ENCODE data around the gene LGR5. TPM values are rescaled to one million over a fixed set of nuclear protein-coding genes. Genes with fewer than 3 reads are reported as not detected.

LGR5 gene
- total RNA-seq, 1 experiment from 2014 or later: 0.04 TPM

GRCh38 chr12:71626098-71626497 lies 186.5 kb downstream of the LGR5 start:
- ATAC-seq (no peak), DNase-seq (no peak)
- H3K4me1 ChIP-seq (ENCODE audit: insufficient read depth, low read length): peaks cover 27% of the 10 kb centered on the region
- H3K79me2 ChIP-seq (ENCODE audit: low read length): peaks cover 8% of the 10 kb centered on the region; the same call in 1 of the 2 replicates
- ChIA-PET CTCF (no interaction called here), POLR2A (ENCODE audit: unreplicated experiment) (no interaction called here)
- peak overlapping the region; percentile 49 for H3K9ac ChIP-seq (ENCODE audit: low read length)
- H3K36me3 ChIP-seq (ENCODE audit: low read depth, low read length): peaks cover 73% of the 10 kb centered on the region
- H3K27ac ChIP-seq (ENCODE audit: low read length): peak overlapping the region; percentile 86
- H2AFZ ChIP-seq (ENCODE audit: low read length): no peak overlapping the region
- no TSS peak for BruUV-seq (replicated peaks)
- TF ChIP-seq, protein P1, sequence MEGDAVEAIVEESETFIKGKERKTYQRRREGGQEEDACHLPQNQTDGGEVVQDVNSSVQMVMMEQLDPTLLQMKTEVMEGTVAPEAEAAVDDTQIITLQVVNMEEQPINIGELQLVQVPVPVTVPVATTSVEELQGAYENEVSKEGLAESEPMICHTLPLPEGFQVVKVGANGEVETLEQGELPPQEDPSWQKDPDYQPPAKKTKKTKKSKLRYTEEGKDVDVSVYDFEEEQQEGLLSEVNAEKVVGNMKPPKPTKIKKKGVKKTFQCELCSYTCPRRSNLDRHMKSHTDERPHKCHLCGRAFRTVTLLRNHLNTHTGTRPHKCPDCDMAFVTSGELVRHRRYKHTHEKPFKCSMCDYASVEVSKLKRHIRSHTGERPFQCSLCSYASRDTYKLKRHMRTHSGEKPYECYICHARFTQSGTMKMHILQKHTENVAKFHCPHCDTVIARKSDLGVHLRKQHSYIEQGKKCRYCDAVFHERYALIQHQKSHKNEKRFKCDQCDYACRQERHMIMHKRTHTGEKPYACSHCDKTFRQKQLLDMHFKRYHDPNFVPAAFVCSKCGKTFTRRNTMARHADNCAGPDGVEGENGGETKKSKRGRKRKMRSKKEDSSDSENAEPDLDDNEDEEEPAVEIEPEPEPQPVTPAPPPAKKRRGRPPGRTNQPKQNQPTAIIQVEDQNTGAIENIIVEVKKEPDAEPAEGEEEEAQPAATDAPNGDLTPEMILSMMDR (conservative IDR thresholded peaks at IDR 0.05; ENCODE audit: low read depth, low read length): no peak
- no peak for TF ChIP-seq EZH2 (IDR thresholded peaks at IDR 0.05; ENCODE audit: low read length, unreplicated experiment)
- no peak for TF ChIP-seq EZH2phosphoT487 (IDR thresholded peaks at IDR 0.05; ENCODE audit: borderline replicate concordance, low read length)
- no peaks in the 10 kb centered on the region for H3K9me2 ChIP-seq (replicated peaks; ENCODE audit: low read length)
- H3K4me3 ChIP-seq (ENCODE audit: low read length): no peak overlapping the region
- peaks cover 8% of the 10 kb centered on the region for H3F3A ChIP-seq (ENCODE audit: low read length, unreplicated experiment)
- H4K20me1 ChIP-seq (ENCODE audit: low read length): no peaks in the 10 kb centered on the region
- no peaks in the 10 kb centered on the region for H3K9me3 ChIP-seq (ENCODE audit: low read length)
- intact Hi-C loops (cut with micrococcal nuclease): no loop called here
- H3K27me3 ChIP-seq (ENCODE audit: low read length): no peaks in the 10 kb centered on the region
- H3K4me2 ChIP-seq (ENCODE audit: low read length): peak overlapping the region; percentile 52; the same call in 1 of the 2 replicates

DNA sequence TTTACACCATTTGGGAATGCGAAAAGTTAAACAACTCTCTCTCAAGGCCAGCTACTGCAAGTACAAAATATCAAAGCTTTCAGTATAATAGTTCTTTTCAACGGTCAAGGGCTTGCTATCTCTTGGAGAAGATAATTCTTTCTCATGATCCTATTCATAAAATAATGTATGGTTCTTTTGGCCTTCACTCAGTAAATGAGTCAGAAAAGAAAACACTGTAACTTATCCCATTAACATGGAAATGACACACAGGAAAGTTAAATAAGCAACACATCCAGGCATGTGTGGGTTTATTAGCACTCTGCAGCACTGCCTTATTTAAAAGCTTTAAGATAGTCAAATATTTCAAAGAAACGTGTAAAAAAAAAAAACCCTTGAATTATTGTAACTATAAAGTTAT lies 187.2 kb downstream of the LGR5 start:
- ATAC-seq (peak; percentile 84), DNase-seq (peak; percentile 69)
- Histone ChIP-seq H3K27me3 (ENCODE audit: low read length) (no peaks in the 10 kb centered on the region), H3K27ac (ENCODE audit: low read length) (peak overlapping the region; percentile 86), H2AFZ (ENCODE audit: low read length) (no peak overlapping the region), H3K9me3 (ENCODE audit: low read length) (no peaks in the 10 kb centered on the region), H3K9me2 (replicated peaks; ENCODE audit: low read length) (no peaks in the 10 kb centered on the region), H3K4me1 (ENCODE audit: insufficient read depth, low read length) (peaks cover 27% of the 10 kb centered on the region), H3K4me3 (ENCODE audit: low read length) (no peak overlapping the region), H3K4me2 (ENCODE audit: low read length) (peak overlapping the region; percentile 52), H3K79me2 (ENCODE audit: low read length) (peaks cover 8% of the 10 kb centered on the region; the same call in 1 of the 2 replicates), H4K20me1 (ENCODE audit: low read length) (no peaks in the 10 kb centered on the region), H3K9ac (ENCODE audit: low read length) (peak overlapping the region; percentile 57), H3F3A (ENCODE audit: low read length, unreplicated experiment) (peaks cover 8% of the 10 kb centered on the region), H3K36me3 (ENCODE audit: low read depth, low read length) (peaks cover 75% of the 10 kb centered on the region)
- ChIA-PET POLR2A (ENCODE audit: unreplicated experiment) (interaction anchor here (0.6 kb wide), 1 partner anchor 93 kb away, joined by 7 read pairs; no protein-coding TSS in a partner anchor), CTCF (interaction anchor here (1.5 to 1.9 kb wide), 2 partner anchors 10 to 120 kb away, joined by 4 to 7 read pairs; no protein-coding TSS in a partner anchor)
- intact Hi-C loops (cut with micrococcal nuclease): loop anchor here (1.0 kb wide), 1 partner anchor 22 kb away; no protein-coding TSS in a partner anchor
- TF ChIP-seq EZH2phosphoT487 (IDR thresholded peaks at IDR 0.05; ENCODE audit: borderline replicate concordance, low read length) (no peak), EZH2 (IDR thresholded peaks at IDR 0.05; ENCODE audit: low read length, unreplicated experiment) (no peak)
- TF ChIP-seq, protein P1 (conservative IDR thresholded peaks at IDR 0.05; ENCODE audit: low read depth, low read length): no peak
- BruUV-seq (replicated peaks): no TSS peak

DNA sequence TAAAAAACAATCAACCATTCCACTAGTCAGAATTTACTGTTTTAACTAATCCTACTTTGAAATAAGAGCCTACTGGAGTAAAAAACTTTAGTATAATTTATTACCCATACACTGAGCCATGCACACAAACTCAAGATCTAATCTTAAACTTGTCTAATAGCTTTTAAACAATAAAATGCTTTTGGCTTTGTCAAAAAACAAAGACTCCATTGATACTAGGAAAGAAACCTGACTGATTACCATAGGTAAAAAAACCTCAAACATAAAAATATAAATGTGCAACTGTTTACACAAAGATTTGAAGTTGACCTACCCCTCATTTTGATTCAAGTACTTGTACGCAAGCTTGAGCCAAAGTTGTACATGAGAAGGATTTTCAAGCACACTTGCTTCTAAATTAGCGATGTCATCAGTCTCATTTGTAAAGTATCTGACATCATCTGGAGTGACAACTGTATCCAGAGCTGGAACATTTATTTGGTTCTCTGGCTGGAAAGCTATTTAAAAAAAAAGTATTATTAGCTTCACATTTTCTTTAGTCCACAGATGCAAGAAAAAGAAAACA lies 187.9 kb downstream of the LGR5 start:
- ATAC-seq: peak; percentile 79
- Histone ChIP-seq H3K27ac (ENCODE audit: low read length) (peak overlapping the region; percentile 86), H3K9me3 (ENCODE audit: low read length) (no peaks in the 10 kb centered on the region), H3K79me2 (ENCODE audit: low read length) (peaks cover 8% of the 10 kb centered on the region; the same call in 1 of the 2 replicates), H2AFZ (ENCODE audit: low read length) (no peak overlapping the region), H3K4me1 (ENCODE audit: insufficient read depth, low read length) (peaks cover 27% of the 10 kb centered on the region), H3K9me2 (replicated peaks; ENCODE audit: low read length) (no peaks in the 10 kb centered on the region), H3K4me3 (ENCODE audit: low read length) (no peak overlapping the region), H3K9ac (ENCODE audit: low read length) (peak overlapping the region; percentile 57), H3K27me3 (ENCODE audit: low read length) (no peaks in the 10 kb centered on the region), H3K4me2 (ENCODE audit: low read length) (peak overlapping the region; percentile 52), H3K36me3 (ENCODE audit: low read depth, low read length) (peaks cover 75% of the 10 kb centered on the region), H4K20me1 (ENCODE audit: low read length) (no peaks in the 10 kb centered on the region), H3F3A (ENCODE audit: low read length, unreplicated experiment) (peaks cover 8% of the 10 kb centered on the region)
- ChIA-PET POLR2A (ENCODE audit: unreplicated experiment) (interaction anchor here (0.6 kb wide), 3 partner anchors 40 to 215 kb away, joined by 3 to 7 read pairs (median 4); no protein-coding TSS in a partner anchor), CTCF (interaction anchor here (1.5 to 1.9 kb wide), 2 partner anchors 9 to 119 kb away, joined by 4 to 7 read pairs; no protein-coding TSS in a partner anchor)
- DNase-seq: peak; percentile 59
- no TSS peak for BruUV-seq (replicated peaks)
- intact Hi-C loops (cut with micrococcal nuclease): loop anchor here (1.0 kb wide), 1 partner anchor 21 kb away; no protein-coding TSS in a partner anchor
- TF ChIP-seq EZH2 (IDR thresholded peaks at IDR 0.05; ENCODE audit: low read length, unreplicated experiment): no peak
- TF ChIP-seq EZH2phosphoT487 (IDR thresholded peaks at IDR 0.05; ENCODE audit: borderline replicate concordance, low read length): no peak
- TF ChIP-seq, protein P1 (conservative IDR thresholded peaks at IDR 0.05; ENCODE audit: low read depth, low read length): no peak

Measured in PC-3 (cell line).